Uterus (tissue), 2 donors: ENCODE data around the gene NRXN3.

ENCODE experiments used
- CTCF ChIP-seq, 4 experiments: fragments of 200-600 bp in 2 of 4; fragments of 450-650 bp in 2 of 4; sonication (generic) in 2 of 4; IDR thresholded peaks; one replicate each; pipeline ENCODE4 v1.5.1; 2016 to 2019; ENCODE audit warnings: antibody characterized with exemption in 4 of 4, mild to moderate bottlenecking in 2 of 4, moderate library complexity in 1 of 4
- POLR2A ChIP-seq, 2 donors: fragments of 450-650 bp; IDR thresholded peaks; one replicate each; pipeline ENCODE4 v1.6.1; 2016; ENCODE audit warnings: antibody characterized with exemption in 2 of 2, mild to moderate bottlenecking in 1 of 2, moderate library complexity in 1 of 2

- TF ChIP-seq CTCF (IDR thresholded peaks at IDR 0.05) (no peak), POLR2A (IDR thresholded peaks at IDR 0.05) (no peak)
These were observed 12.4 kb upstream of the NRXN3 start for GRCh38 chr14:78157494-78158437.
